Nephron (organoid): ENCODE results near the gene SLC35F1.

Experiments used
- H3K27ac Mint-ChIP-seq, 3 experiments: 2 replicates each; pipeline ENCODE4 v1.8.0; 2020; ENCODE audit warnings: mixed read lengths in 3 of 3, mild to moderate bottlenecking in 2 of 3, moderate library complexity in 1 of 3
- H3K27me3 Mint-ChIP-seq: 2 replicates; pipeline ENCODE4 v1.8.0; 2021; ENCODE audit warnings: low read depth, mild to moderate bottlenecking, moderate library complexity, mixed read lengths
- H3K36me3 Mint-ChIP-seq: 2 replicates; pipeline ENCODE4 v1.8.0; 2020; ENCODE audit warnings: low read depth, mixed read lengths
- H3K4me1 Mint-ChIP-seq: 2 replicates; pipeline ENCODE4 v1.8.0; 2020; ENCODE audit warnings: mixed read lengths
- H3K4me3 Mint-ChIP-seq, 3 experiments: 2 replicates each; pipeline ENCODE4 v1.8.0; 2020; ENCODE audit warnings: mild to moderate bottlenecking in 3 of 3, mixed read lengths in 3 of 3, moderate library complexity in 2 of 3
- H3K9me3 Mint-ChIP-seq: 2 replicates; pipeline ENCODE4 v1.8.0; 2020; ENCODE audit warnings: mixed read lengths
- TF ChIP-seq, protein P1 (sequence below), 3 experiments: fragments of 200-600 bp; sonication (generic); IDR thresholded peaks; one replicate each; pipeline ENCODE4 v1.5.0; 2021; ENCODE audit warnings: antibody characterized with exemption in 3 of 3; ENCODE audit not compliant: unreplicated experiment in 3 of 3

The SLC35F1 gene

DNA sequence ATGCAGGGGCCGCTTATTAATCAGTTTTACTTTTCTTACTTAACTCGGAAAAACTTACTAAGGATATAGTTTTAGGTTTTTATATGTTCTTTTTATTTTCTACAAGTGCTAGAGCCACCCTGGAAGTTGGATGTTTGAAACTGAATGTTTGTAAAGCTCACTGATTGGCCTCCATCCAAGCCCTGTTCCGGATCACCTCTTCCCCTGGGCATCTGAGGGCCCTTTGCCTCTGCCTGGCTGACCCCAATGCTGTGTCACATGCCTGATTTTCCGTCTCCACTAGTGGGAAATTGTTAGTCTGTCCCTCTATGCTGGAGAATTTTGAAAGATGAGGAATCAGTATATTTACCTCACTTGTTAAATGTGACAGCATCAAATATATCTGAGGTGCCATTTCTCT is 79.3 kb downstream of the SLC35F1 start:
- Mint-ChIP-seq H3K36me3 (no peaks in the 10 kb centered on the region), H3K9me3 (no peaks in the 10 kb centered on the region), H3K27ac (no peak overlapping the region), H3K27me3 (no peaks in the 10 kb centered on the region), H3K4me1 (no peaks in the 10 kb centered on the region), H3K4me3 (no peak overlapping the region)
- TF ChIP-seq, protein P1, sequence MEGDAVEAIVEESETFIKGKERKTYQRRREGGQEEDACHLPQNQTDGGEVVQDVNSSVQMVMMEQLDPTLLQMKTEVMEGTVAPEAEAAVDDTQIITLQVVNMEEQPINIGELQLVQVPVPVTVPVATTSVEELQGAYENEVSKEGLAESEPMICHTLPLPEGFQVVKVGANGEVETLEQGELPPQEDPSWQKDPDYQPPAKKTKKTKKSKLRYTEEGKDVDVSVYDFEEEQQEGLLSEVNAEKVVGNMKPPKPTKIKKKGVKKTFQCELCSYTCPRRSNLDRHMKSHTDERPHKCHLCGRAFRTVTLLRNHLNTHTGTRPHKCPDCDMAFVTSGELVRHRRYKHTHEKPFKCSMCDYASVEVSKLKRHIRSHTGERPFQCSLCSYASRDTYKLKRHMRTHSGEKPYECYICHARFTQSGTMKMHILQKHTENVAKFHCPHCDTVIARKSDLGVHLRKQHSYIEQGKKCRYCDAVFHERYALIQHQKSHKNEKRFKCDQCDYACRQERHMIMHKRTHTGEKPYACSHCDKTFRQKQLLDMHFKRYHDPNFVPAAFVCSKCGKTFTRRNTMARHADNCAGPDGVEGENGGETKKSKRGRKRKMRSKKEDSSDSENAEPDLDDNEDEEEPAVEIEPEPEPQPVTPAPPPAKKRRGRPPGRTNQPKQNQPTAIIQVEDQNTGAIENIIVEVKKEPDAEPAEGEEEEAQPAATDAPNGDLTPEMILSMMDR (IDR thresholded peaks at IDR 0.05; ENCODE audit: unreplicated experiment in 3 of 3), result no peak

DNA sequence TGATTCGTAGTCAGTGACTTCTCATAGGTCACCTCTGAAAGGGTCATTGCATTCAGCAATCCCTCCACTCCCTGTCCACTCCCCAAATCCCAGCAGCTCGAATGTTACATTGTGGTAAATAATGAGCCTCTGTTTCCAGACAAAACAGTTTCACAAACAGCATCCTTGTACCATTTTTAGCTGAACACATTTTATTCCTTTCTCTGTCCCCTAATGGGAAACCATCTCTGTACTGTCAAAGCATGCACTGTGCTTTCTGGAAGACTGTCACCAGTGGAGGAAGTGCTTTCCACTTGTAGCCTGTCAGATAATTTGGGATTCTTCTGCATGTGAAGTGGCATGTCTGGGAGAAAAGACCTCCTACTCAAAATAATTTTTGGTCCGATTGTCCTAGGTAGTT is 82.0 kb downstream of the SLC35F1 start:
- H3K36me3 Mint-ChIP-seq, result no peaks in the 10 kb centered on the region
- no peaks in the 10 kb centered on the region for H3K9me3 Mint-ChIP-seq
- TF ChIP-seq, protein P1 (IDR thresholded peaks at IDR 0.05; ENCODE audit: unreplicated experiment in 3 of 3), result no peak
- H3K27ac Mint-ChIP-seq, result no peak overlapping the region
- H3K27me3 Mint-ChIP-seq, result no peaks in the 10 kb centered on the region
- no peak overlapping the region for H3K4me3 Mint-ChIP-seq
- H3K4me1 Mint-ChIP-seq, result no peaks in the 10 kb centered on the region

DNA sequence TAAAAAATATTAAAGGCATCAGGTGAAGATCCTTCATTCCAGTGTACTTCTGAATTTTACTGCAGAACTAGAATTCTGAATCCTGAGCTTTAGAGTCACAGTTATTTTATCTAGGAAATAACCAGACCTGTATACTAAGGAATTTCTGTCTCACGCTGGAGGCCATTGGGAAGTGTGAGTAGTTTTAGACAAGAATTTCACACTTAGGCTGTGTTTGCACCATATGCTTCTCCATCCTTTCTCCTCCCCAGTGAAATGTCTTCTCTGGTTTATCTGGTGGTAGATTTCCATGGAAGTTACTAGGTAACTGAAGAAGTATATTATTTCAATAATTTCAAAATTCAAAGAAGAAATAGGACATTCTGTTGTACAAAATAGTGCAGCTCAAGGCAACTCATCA is 83.1 kb downstream of the SLC35F1 start:
- H3K4me1 Mint-ChIP-seq, result no peaks in the 10 kb centered on the region
- TF ChIP-seq, protein P1 (IDR thresholded peaks at IDR 0.05; ENCODE audit: unreplicated experiment in 3 of 3), result no peak
- no peaks in the 10 kb centered on the region for H3K27me3 Mint-ChIP-seq
- H3K9me3 Mint-ChIP-seq, result no peaks in the 10 kb centered on the region
- no peak overlapping the region for H3K27ac Mint-ChIP-seq
- no peak overlapping the region for H3K4me3 Mint-ChIP-seq
- no peaks in the 10 kb centered on the region for H3K36me3 Mint-ChIP-seq

DNA sequence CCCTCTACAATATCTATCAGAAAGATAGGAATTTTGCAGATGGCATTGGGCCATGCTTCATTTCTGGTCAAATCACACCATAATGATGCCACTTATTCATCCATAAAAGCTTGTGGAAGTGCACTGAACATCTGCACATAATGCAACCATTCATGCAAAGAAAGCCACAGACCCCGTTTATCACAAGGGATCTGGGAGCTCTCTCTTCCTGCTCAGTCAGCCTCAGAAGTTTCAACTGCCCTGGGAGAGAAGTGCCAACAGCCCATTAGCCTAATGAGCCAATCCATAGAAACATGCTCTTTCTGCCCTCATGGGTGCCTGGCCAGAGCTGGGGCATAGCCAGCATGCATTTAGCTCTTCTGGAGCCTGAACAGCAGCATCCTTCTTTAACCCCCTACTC is 85.8 kb downstream of the SLC35F1 start:
- TF ChIP-seq, protein P1 (IDR thresholded peaks at IDR 0.05; ENCODE audit: unreplicated experiment in 3 of 3), result no peak
- Mint-ChIP-seq H3K4me3 (no peak overlapping the region), H3K4me1 (no peaks in the 10 kb centered on the region), H3K27me3 (no peaks in the 10 kb centered on the region), H3K36me3 (no peaks in the 10 kb centered on the region), H3K9me3 (no peaks in the 10 kb centered on the region), H3K27ac (no peak overlapping the region)

DNA sequence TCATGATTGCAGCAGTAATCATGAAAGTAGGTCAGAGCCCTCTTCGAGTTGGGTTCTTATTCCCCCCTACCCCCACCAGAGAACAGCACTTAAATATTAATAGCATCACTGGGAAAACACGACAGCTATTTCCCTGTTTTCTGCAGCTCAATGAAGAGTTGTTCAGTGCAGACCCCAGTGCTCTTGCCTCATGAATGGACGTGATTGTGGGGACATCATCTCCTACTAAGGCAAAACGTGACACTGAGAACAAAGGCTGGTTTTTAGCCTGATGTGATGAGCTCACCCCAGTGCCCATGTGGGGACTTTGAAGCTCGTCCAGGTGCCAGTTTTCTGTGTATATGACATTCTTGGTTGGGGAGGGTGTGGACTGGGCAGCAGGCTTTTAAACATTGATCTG is 105.9 kb downstream of the SLC35F1 start:
- Mint-ChIP-seq H3K36me3 (no peaks in the 10 kb centered on the region), H3K9me3 (no peaks in the 10 kb centered on the region), H3K4me1 (no peaks in the 10 kb centered on the region), H3K27ac (no peak overlapping the region), H3K27me3 (no peaks in the 10 kb centered on the region), H3K4me3 (no peak overlapping the region)
- TF ChIP-seq, protein P1 (IDR thresholded peaks at IDR 0.05; ENCODE audit: unreplicated experiment in 3 of 3), result no peak

DNA sequence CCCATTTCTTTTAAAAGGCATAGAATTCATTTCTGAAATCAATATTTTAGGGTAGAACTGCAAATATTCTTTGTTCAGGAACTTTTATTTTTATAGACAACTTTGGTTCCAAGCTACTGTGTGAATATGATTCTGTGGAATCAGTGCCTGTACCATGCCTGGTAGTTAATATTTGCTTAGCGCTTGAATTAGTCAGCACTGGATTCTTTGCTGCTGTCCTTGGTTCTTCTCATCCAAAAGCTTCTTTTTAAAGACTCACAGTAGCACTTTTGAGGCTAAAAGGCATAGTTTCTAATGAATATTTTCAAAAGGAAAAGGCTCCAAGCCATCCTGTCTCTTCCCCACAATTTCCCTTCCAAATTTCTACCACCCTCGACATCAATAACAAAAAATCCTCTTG is 109.5 kb downstream of the SLC35F1 start:
- TF ChIP-seq, protein P1 (IDR thresholded peaks at IDR 0.05; ENCODE audit: unreplicated experiment in 3 of 3), result no peak
- Mint-ChIP-seq H3K9me3 (no peaks in the 10 kb centered on the region), H3K27ac (no peak overlapping the region)

More for the DNA sequence above, 109.5 kb downstream of the SLC35F1 start:
- no peaks in the 10 kb centered on the region for H3K36me3 Mint-ChIP-seq
- no peaks in the 10 kb centered on the region for H3K4me1 Mint-ChIP-seq
- no peak overlapping the region for H3K4me3 Mint-ChIP-seq
- H3K27me3 Mint-ChIP-seq, result no peaks in the 10 kb centered on the region
